ENCODE measurements around the gene A1CF. TPM values are rescaled to one million over a fixed set of nuclear protein-coding genes. Genes with fewer than 3 reads are reported as not detected.

A1CF gene
- total and polyA plus RNA-seq, 12 donors = not detected

- intact Hi-C loops (cut with DNase I) = no loop called here
- 55 to 63% methylated on average over 5 of the region's 5 CpGs for WGBS, 2 donors
These were observed 27.8 kb downstream of the A1CF start for GRCh38 chr10:50857579-50857978.

DNA sequence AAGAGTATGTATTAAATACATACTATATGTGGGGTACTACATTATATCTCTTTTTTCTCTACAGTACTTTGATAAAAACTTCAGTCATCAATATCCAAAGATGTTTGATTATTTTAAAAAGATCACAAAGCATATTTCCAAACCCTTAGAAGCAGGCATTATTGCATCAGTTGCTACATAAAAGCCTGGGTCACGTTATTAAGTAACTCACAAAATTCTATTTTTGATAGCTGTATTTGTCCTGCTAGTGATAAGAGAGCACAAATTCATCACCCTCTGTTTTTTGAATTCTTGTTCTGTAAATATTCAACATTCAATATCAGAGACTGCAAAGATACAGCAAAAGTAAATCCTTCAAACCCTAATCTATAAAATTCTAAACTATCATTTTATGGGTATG lies 30.0 kb downstream of the A1CF start:
- H3K36me3 ChIP-seq = no peaks in the 10 kb centered on the region
- intact Hi-C loops (cut with DNase I) = no loop called here
- H3K27ac ChIP-seq = no peak overlapping the region
- TF ChIP-seq, protein P1, sequence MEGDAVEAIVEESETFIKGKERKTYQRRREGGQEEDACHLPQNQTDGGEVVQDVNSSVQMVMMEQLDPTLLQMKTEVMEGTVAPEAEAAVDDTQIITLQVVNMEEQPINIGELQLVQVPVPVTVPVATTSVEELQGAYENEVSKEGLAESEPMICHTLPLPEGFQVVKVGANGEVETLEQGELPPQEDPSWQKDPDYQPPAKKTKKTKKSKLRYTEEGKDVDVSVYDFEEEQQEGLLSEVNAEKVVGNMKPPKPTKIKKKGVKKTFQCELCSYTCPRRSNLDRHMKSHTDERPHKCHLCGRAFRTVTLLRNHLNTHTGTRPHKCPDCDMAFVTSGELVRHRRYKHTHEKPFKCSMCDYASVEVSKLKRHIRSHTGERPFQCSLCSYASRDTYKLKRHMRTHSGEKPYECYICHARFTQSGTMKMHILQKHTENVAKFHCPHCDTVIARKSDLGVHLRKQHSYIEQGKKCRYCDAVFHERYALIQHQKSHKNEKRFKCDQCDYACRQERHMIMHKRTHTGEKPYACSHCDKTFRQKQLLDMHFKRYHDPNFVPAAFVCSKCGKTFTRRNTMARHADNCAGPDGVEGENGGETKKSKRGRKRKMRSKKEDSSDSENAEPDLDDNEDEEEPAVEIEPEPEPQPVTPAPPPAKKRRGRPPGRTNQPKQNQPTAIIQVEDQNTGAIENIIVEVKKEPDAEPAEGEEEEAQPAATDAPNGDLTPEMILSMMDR (IDR thresholded peaks at IDR 0.05) = no peak
- peaks cover 0 to 5% (median 0%) of the 10 kb centered on the region in 7 donors for H3K27me3 ChIP-seq
- WGBS, 2 donors = 51 to 62% methylated on average over 1 of the region's 1 CpG
- H3K4me1 ChIP-seq = no peaks in the 10 kb centered on the region
- no peaks in the 10 kb centered on the region for H3K9me3 ChIP-seq
- DNase-seq = no peak
- H3K4me3 ChIP-seq = no peak overlapping the region
- no peak for ATAC-seq

More at GRCh38 chr10:50857579-50857978, 27.8 kb downstream of the A1CF start:
- H3K36me3 ChIP-seq = no peaks in the 10 kb centered on the region
- TF ChIP-seq, protein P1 (IDR thresholded peaks at IDR 0.05) = no peak
- H3K9me3 ChIP-seq = no peaks in the 10 kb centered on the region
- ATAC-seq (no peak), DNase-seq (no peak)
- H3K27me3 ChIP-seq = peaks cover 0 to 8% (median 0%) of the 10 kb centered on the region in 7 donors
- H3K4me3 ChIP-seq = no peak overlapping the region
- no peak overlapping the region for H3K27ac ChIP-seq
- H3K4me1 ChIP-seq = no peaks in the 10 kb centered on the region

GRCh38 chr10:50855015-50855414 lies 30.4 kb downstream of the A1CF start:
- H3K4me1 ChIP-seq = no peaks in the 10 kb centered on the region
- 76 to 87% methylated on average over 2 of the region's 2 CpGs for WGBS, 2 donors
- no peaks in the 10 kb centered on the region for H3K36me3 ChIP-seq
- no peak overlapping the region for H3K4me3 ChIP-seq
- DNase-seq = no peak
- no peak for ATAC-seq
- intact Hi-C loops (cut with DNase I) = no loop called here
- H3K27me3 ChIP-seq = peaks cover 0 to 5% (median 0%) of the 10 kb centered on the region in 7 donors
- H3K27ac ChIP-seq = no peak overlapping the region
- no peaks in the 10 kb centered on the region for H3K9me3 ChIP-seq
- TF ChIP-seq, protein P1 (IDR thresholded peaks at IDR 0.05) = no peak

GRCh38 chr10:50853557-50853956 lies 31.9 kb downstream of the A1CF start:
- Histone ChIP-seq H3K27ac (no peak overlapping the region), H3K9me3 (no peaks in the 10 kb centered on the region), H3K4me3 (no peak overlapping the region), H3K4me1 (no peaks in the 10 kb centered on the region), H3K36me3 (no peaks in the 10 kb centered on the region), H3K27me3 (peaks cover 0 to 5% (median 0%) of the 10 kb centered on the region in 7 donors)
- DNase-seq (no peak), ATAC-seq (no peak)
- TF ChIP-seq, protein P1 (IDR thresholded peaks at IDR 0.05) = no peak
- intact Hi-C loops (cut with DNase I) = no loop called here
- 83 to 85% methylated on average over 3 of the region's 3 CpGs for WGBS, 2 donors
